K562 (cell line): Measurements from ENCODE around the gene R3HDM1. TPM values are rescaled to one million over a fixed set of nuclear protein-coding genes. Genes with fewer than 3 reads are reported as not detected.
A peak's percentile ranks its signal among the peaks of the same experiment; 100 is the strongest.

ENCODE experiments used
- ADNP ChIP-seq: fragments of 200-800 bp; sonication (Bioruptor generic); IDR thresholded peaks from 2 replicates; pipeline ENCODE4 v1.6.1; 2016; ENCODE audit warnings: missing genetic modification characterization, missing compliant biosample characterization
- BRD4 ChIP-seq: fragments of 200-600 bp; sonication (generic); IDR thresholded peaks from 2 replicates; pipeline ENCODE4 v1.6.1; 2017; ENCODE audit warnings: inconsistent platforms
- CC2D1A ChIP-seq: fragments of 450-650 bp; IDR thresholded peaks from 2 replicates; pipeline ENCODE4 v1.6.1; 2017; ENCODE audit warnings: mild to moderate bottlenecking
- CEBPG ChIP-seq, 3 experiments: fragments of 200-800 bp in 1 of 3; sonication (Bioruptor generic) in 1 of 3; sonication (generic) in 1 of 3; formaldehyde crosslinking in 1 of 3; IDR thresholded peaks in 2 of 3; conservative IDR thresholded peaks in 1 of 3; 2 replicates each; pipeline versions ENCODE4 v1.6.1 to v1.8.0; 2016 to 2022; ENCODE audit warnings: missing compliant biosample characterization in 2 of 3, missing genetic modification characterization in 2 of 3, mild to moderate bottlenecking in 1 of 3, missing genetic modification reagents in 1 of 3
- CXXC5 ChIP-seq: fragments of 250-450 bp; sonication (Bioruptor Pico); IDR thresholded peaks from 2 replicates; pipeline ENCODE4 v1.8.0; 2022; ENCODE audit warnings: inconsistent platforms, mild to moderate bottlenecking, moderate library complexity
- GATAD2A ChIP-seq: fragments of 450-650 bp; IDR thresholded peaks from 2 replicates; pipeline ENCODE4 v1.6.1; 2017
- HCFC1 ChIP-seq: IDR thresholded peaks from 2 replicates; pipeline ENCODE4 v1.6.1; 2012; ENCODE audit warnings: low read depth, low read length, improper control_type of control experiment
- HMG20B ChIP-seq: fragments of 250-450 bp; sonication (Bioruptor Pico); IDR thresholded peaks from 2 replicates; pipeline ENCODE4 v1.5.0; 2021; ENCODE audit warnings: mild to moderate bottlenecking
- HMGN3 ChIP-seq: IDR thresholded peaks from 2 replicates; pipeline ENCODE4 v1.6.1; 2011; ENCODE audit warnings: borderline replicate concordance, low read depth, mild to moderate bottlenecking, mixed read lengths, low read length; ENCODE audit not compliant: insufficient read length; ENCODE audit errors: extremely low read depth
- JUN ChIP-seq, 2 experiments: sonication (generic) in 1 of 2; formaldehyde crosslinking in 1 of 2; IDR thresholded peaks; 2 replicates each; pipeline versions ENCODE4 v1.6.1 to v1.8.0; 2012 to 2022; ENCODE audit warnings: borderline replicate concordance in 2 of 2, mild to moderate bottlenecking in 2 of 2, improper control_type of control experiment in 1 of 2, low read depth in 1 of 2, low read length in 1 of 2, missing genetic modification reagents in 1 of 2
- KAT7 ChIP-seq: sonication (generic); formaldehyde crosslinking; IDR thresholded peaks from 2 replicates; pipeline ENCODE4 v1.8.0; 2022; ENCODE audit warnings: missing genetic modification reagents, mild to moderate bottlenecking, borderline replicate concordance
- KDM5B ChIP-seq: fragments of 200-600 bp; sonication (generic); IDR thresholded peaks from 2 replicates; pipeline ENCODE4 v1.6.1; 2012; ENCODE audit warnings: low read depth, mild to moderate bottlenecking, moderate library complexity, low read length, control low read depth, inconsistent platforms; ENCODE audit not compliant: insufficient replicate concordance
- KLF6 ChIP-seq: fragments of 250-450 bp; sonication (Bioruptor Pico); IDR thresholded peaks from 2 replicates; pipeline ENCODE4 v1.4.0; 2020; ENCODE audit warnings: mild to moderate bottlenecking, moderate library complexity, borderline replicate concordance
- MTA3 ChIP-seq: fragments of 450-650 bp; formaldehyde crosslinking; IDR thresholded peaks from 2 replicates; pipeline ENCODE4 v1.6.1; 2017; ENCODE audit warnings: mild to moderate bottlenecking, borderline replicate concordance
- RBM25 ChIP-seq: fragments of 200-400 bp; formaldehyde crosslinking; IDR thresholded peaks from 2 replicates; pipeline ENCODE4 v1.6.1; 2018; ENCODE audit warnings: low read length, low read depth, moderate library complexity; ENCODE audit not compliant: severe bottlenecking
- SAFB2 ChIP-seq: fragments of 200-400 bp; formaldehyde crosslinking; IDR thresholded peaks from 2 replicates; pipeline ENCODE4 v1.6.1; 2018; ENCODE audit warnings: borderline replicate concordance, low read length, low read depth, moderate library complexity; ENCODE audit not compliant: severe bottlenecking
- SIN3A ChIP-seq, 2 experiments: fragments of 150-350 bp in 1 of 2; IDR thresholded peaks; 2 replicates each; pipeline ENCODE4 v1.6.1; 2011 to 2016; ENCODE audit warnings: borderline replicate concordance in 2 of 2, low read depth in 2 of 2, low read length in 2 of 2, mild to moderate bottlenecking in 2 of 2, moderate library complexity in 2 of 2; ENCODE audit not compliant: control insufficient read depth in 1 of 2
- ZC3H11A ChIP-seq: IDR thresholded peaks from 2 replicates; pipeline ENCODE4 v1.6.1; 2012; ENCODE audit warnings: low read depth, low read length, improper control_type of control experiment
- ZFX ChIP-seq: sonication (generic); formaldehyde crosslinking; IDR thresholded peaks from 2 replicates; pipeline ENCODE4 v1.8.0; 2022; ENCODE audit warnings: mild to moderate bottlenecking, missing genetic modification reagents, moderate library complexity
- ZNF121 ChIP-seq: sonication (generic); formaldehyde crosslinking; conservative IDR thresholded peaks from 2 replicates; pipeline ENCODE4 v1.8.0; 2022; ENCODE audit warnings: missing genetic modification reagents
- ZNF79 ChIP-seq: fragments of 250-450 bp; sonication (Bioruptor Pico); IDR thresholded peaks from 2 replicates; pipeline ENCODE4 v1.4.0; 2020; ENCODE audit warnings: low read depth, mild to moderate bottlenecking, moderate library complexity
- polyA plus RNA-seq, 8 experiments: library from polyadenylated mRNA; depleted of rRNA in 4 of 8; stranded (reverse) in 5 of 8; unstranded in 3 of 8; fragments of >200 nt; fragmentation: Nextera tagmentation in 2 of 8; fragmentation: Illumina TruSeq in 1 of 8; extraction: Ambion mirVana in 2 of 8; extraction: Trizol in 1 of 8; gene quantifications; 2 replicates each; pipeline versions ENCODE4 v1.2.1 to v1.2.3, GENCODE V29; 2011 to 2014; ENCODE audit warnings: inconsistent platforms in 1 of 8, missing spikeins in 1 of 8
- total RNA-seq, 7 experiments: library from RNA; depleted of rRNA in 6 of 7; stranded (reverse); fragments of >200 nt in 6 of 7; fragmentation: Illumina TruSeq in 2 of 7; extraction: Trizol in 2 of 7; gene quantifications; 2 replicates each; pipeline versions ENCODE4 v1.2.1 to v1.2.3, GENCODE V29; 2011 to 2021; ENCODE audit warnings: low replicate concordance in 1 of 7
- TF ChIP-seq, protein P1 (sequence below): fragments of 450-650 bp; IDR thresholded peaks from 2 replicates; pipeline ENCODE4 v1.6.1; 2016; ENCODE audit warnings: antibody characterized with exemption
- TF ChIP-seq, protein P2 (sequence below): fragments of 450-650 bp; IDR thresholded peaks from 2 replicates; pipeline ENCODE4 v1.7.0; 2016; ENCODE audit warnings: borderline replicate concordance

Gene R3HDM1
- total and polyA plus RNA-seq, 9 of the 15 experiments (the other 6 are each of a cell fraction or from before 2014, with no cell fraction given) = 12.4 to 89.4 (median 31.0) TPM

DNA sequence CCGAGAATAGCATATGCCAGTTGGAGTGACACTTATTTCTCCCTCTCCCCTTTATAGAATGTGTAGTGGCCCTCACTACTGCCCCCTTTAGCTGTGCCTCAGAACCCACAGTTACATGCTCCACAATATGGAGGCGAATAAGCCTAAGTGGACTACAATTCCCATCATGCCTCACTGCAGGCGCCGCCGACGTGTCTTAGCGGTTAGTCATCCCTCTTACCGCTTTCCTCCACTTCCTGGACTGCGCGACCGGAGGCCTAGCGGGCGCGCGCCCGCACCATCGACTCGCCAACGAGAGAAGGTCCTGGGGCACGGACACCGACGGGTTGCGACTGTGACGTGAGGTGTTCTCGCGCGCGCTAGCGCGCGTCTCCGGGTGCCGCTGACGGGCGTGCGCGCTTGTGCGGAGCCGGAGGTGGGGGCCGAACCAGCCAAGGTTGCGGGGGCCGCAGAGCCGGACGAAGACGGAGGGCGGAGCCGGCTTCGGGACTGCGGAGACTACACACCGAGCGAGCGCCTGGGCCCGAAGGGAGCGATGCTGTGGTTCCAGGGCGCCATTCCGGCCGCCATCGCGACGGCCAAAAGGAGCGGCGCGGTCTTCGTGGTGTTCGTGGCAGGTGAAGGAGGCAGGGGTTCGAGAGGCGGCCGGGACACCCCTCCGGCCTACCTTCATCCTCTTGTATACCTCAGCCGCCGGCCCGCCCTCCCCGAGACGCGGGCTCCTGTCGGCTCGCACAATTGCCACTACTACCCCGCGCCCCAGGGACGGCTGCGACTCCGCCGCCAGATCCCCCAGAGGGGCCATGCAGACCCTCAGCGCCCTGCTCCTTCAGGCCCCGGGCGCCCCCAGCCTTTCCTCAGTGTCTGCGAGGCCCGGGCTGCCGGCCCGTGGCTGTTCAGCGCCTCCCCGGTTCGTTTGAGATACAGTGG is 210.4 kb downstream of the R3HDM1 start, which contains the start of gene UBXN4 (continued):
- TF ChIP-seq ZFX (CRISPR knock-in tag) (peak; percentile 98), ZC3H11A (no peak), ADNP (tag) (peak; percentile 93; the same call in 1 of the 2 replicates), CEBPG (CRISPR knock-in tag; IDR thresholded peaks at IDR 0.05) (no peak), CEBPG (tag; conservative IDR thresholded peaks at IDR 0.05 in 1 of 2, IDR thresholded peaks at IDR 0.05 in 1 of 2) (no peak), RBM25 (peak; percentile 15), KDM5B (peak; percentile 72), CC2D1A (peak; percentile 72), KAT7 (CRISPR knock-in tag) (peak; percentile 72; the same call in 1 of the 2 replicates), HCFC1 (peak; percentile 95), CXXC5 (peak; percentile 97), KLF6 (no peak), BRD4 (peak; percentile 86), SIN3A (IDR thresholded peaks at IDR 0.05; ENCODE audit: borderline replicate concordance in 2 of 2, control insufficient read depth in 1 of 2, low read depth in 2 of 2, low read length in 2 of 2) (0 out of 4 replicates have a peak, but pooled peaks of 1 of the 2 experiments have one; percentile 64), MTA3 (no peak; the same call in 1 of the 2 replicates), HMG20B (CRISPR knock-in tag) (no peak), GATAD2A (no peak), ZNF79 (CRISPR knock-in tag) (no peak), ZNF121 (CRISPR knock-in tag) (no peak), JUN (IDR thresholded peaks at IDR 0.05; ENCODE audit: borderline replicate concordance, low read depth, low read length) (peak; percentile 94), JUN (CRISPR knock-in tag; IDR thresholded peaks at IDR 0.05; ENCODE audit: borderline replicate concordance) (peak; percentile 93; the same call in 1 of the 2 replicates), HMGN3 (peak; percentile 72), SAFB2 (no peak)
- TF ChIP-seq, protein P1, sequence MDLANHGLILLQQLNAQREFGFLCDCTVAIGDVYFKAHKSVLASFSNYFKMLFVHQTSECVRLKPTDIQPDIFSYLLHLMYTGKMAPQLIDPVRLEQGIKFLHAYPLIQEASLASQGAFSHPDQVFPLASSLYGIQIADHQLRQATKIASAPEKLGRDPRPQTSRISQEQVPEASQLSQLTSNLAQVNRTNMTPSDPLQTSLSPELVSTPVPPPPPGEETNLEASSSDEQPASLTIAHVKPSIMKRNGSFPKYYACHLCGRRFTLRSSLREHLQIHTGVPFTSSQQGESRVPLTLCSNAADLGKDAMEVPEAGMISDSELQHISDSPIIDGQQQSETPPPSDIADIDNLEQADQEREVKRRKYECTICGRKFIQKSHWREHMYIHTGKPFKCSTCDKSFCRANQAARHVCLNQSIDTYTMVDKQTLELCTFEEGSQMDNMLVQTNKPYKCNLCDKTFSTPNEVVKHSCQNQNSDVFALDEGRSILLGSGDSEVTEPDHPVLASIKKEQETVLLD = peak; percentile 88; the same call in 1 of the 2 replicates
- TF ChIP-seq, protein P2, sequence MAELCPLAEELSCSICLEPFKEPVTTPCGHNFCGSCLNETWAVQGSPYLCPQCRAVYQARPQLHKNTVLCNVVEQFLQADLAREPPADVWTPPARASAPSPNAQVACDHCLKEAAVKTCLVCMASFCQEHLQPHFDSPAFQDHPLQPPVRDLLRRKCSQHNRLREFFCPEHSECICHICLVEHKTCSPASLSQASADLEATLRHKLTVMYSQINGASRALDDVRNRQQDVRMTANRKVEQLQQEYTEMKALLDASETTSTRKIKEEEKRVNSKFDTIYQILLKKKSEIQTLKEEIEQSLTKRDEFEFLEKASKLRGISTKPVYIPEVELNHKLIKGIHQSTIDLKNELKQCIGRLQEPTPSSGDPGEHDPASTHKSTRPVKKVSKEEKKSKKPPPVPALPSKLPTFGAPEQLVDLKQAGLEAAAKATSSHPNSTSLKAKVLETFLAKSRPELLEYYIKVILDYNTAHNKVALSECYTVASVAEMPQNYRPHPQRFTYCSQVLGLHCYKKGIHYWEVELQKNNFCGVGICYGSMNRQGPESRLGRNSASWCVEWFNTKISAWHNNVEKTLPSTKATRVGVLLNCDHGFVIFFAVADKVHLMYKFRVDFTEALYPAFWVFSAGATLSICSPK = no peak
